Karpas-422 (cell line): Measurements from ENCODE around the gene PCDH9. TPM values are rescaled to one million over a fixed set of nuclear protein-coding genes. Genes with fewer than 3 reads are reported as not detected.
"Not testable (repeated sequence)": the region's sequence is repeated elsewhere in the genome, so short reads cannot be mapped to it uniquely, and the experiment has no call there.

Experiments
- DNase-seq: peaks from one replicate; pipeline ENCODE4 v3.0.0-alpha.2; 2015
- H2AFZ ChIP-seq: fragments of 200-600 bp; sonication (generic); 2 replicates; pipeline ENCODE4 v1.6.1; 2014; ENCODE audit warnings: antibody characterized with exemption, low read length, mixed read lengths
- H3K27ac ChIP-seq: fragments of 200-600 bp; sonication (generic); 2 replicates; pipeline ENCODE4 v1.5.1; 2014; ENCODE audit warnings: mild to moderate bottlenecking, low read length, moderate library complexity
- H3K27me3 ChIP-seq: fragments of 200-600 bp; sonication (generic); 2 replicates; pipeline ENCODE4 v1.6.1; 2014; ENCODE audit warnings: low read length, mixed read lengths
- H3K36me3 ChIP-seq: fragments of 200-600 bp; sonication (generic); 2 replicates; pipeline ENCODE4 v1.6.1; 2014; ENCODE audit warnings: low read length, mixed read lengths; ENCODE audit not compliant: insufficient read depth
- H3K4me1 ChIP-seq: fragments of 200-600 bp; sonication (generic); 2 replicates; pipeline ENCODE4 v1.6.1; 2014; ENCODE audit warnings: mild to moderate bottlenecking, low read length, mixed read lengths
- H3K4me2 ChIP-seq: fragments of 200-600 bp; sonication (generic); 2 replicates; pipeline ENCODE4 v1.6.1; 2014; ENCODE audit warnings: low read length, low read depth, mild to moderate bottlenecking; ENCODE audit not compliant: poor library complexity, severe bottlenecking
- H3K4me3 ChIP-seq: fragments of 200-600 bp; sonication (generic); 2 replicates; pipeline ENCODE4 v1.5.1; 2014; ENCODE audit warnings: mild to moderate bottlenecking, antibody characterized with exemption, low read length, mixed read lengths
- H3K79me2 ChIP-seq: fragments of 200-600 bp; sonication (generic); 2 replicates; pipeline ENCODE4 v1.6.1; 2014; ENCODE audit warnings: mild to moderate bottlenecking, low read length, mixed read lengths
- H3K9ac ChIP-seq: fragments of 200-600 bp; sonication (generic); 2 replicates; pipeline ENCODE4 v1.6.0; 2014; ENCODE audit warnings: low read length
- H3K9me2 ChIP-seq: fragments of 200-600 bp; sonication (generic), shearing (Covaris generic); replicated peaks from 2 replicates; pipeline ENCODE4 v1.6.0; 2014; ENCODE audit warnings: mild to moderate bottlenecking, low read length, moderate library complexity; ENCODE audit not compliant: insufficient read depth
- H3K9me3 ChIP-seq: fragments of 300-700, 200-600 bp; sonication (generic); 2 replicates; pipeline ENCODE4 v1.6.1; 2014; ENCODE audit warnings: low read length, mixed read lengths
- H4K20me1 ChIP-seq: fragments of 200-600 bp; sonication (generic); 2 replicates; pipeline ENCODE4 v1.6.1; 2014; ENCODE audit warnings: mild to moderate bottlenecking, antibody characterized with exemption, low read length, low read depth; ENCODE audit not compliant: insufficient read depth
- total RNA-seq: library from RNA; depleted of rRNA; stranded (reverse); fragments of >200 nt; shearing (Covaris generic); gene quantifications from 2 replicates; pipeline ENCODE4 v1.2.3, GENCODE V29; 2014; ENCODE audit warnings: low replicate concordance

PCDH9 gene
- total RNA-seq, 1 experiment from 2014 or later = 5.8 TPM

DNA sequence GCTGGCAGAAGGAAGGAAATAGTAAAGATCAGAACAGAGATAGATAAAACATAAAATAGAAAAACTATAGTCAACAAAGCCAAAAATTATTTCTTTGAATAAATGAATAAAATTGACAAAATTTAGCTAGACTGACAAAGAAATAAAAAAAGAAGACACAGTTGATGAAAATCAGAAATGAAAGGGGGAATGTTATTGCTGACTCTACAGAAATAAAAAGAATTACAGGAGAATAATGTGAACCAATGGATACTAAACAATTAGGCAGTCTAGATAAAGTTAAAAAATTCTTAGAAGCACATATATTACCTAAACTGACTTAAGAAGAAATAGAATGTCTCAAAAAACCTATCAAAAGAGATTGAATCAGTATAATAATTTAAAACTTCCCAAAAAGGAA, 933.8 kb downstream of the PCDH9 start:
- H4K20me1 ChIP-seq = no peaks in the 10 kb centered on the region
- no peak overlapping the region for H3K4me2 ChIP-seq
- no peak overlapping the region for H2AFZ ChIP-seq
- DNase-seq = no peak
- no peak overlapping the region for H3K4me3 ChIP-seq
- H3K4me1 ChIP-seq = no peaks in the 10 kb centered on the region
- no peaks in the 10 kb centered on the region for H3K36me3 ChIP-seq
- no peaks in the 10 kb centered on the region for H3K79me2 ChIP-seq
- no peak overlapping the region for H3K9ac ChIP-seq
- H3K27me3 ChIP-seq = no peaks in the 10 kb centered on the region
- H3K9me2 ChIP-seq = no peaks in the 10 kb centered on the region
- H3K9me3 ChIP-seq = peaks cover 25% of the 10 kb centered on the region
- no peak overlapping the region for H3K27ac ChIP-seq

DNA sequence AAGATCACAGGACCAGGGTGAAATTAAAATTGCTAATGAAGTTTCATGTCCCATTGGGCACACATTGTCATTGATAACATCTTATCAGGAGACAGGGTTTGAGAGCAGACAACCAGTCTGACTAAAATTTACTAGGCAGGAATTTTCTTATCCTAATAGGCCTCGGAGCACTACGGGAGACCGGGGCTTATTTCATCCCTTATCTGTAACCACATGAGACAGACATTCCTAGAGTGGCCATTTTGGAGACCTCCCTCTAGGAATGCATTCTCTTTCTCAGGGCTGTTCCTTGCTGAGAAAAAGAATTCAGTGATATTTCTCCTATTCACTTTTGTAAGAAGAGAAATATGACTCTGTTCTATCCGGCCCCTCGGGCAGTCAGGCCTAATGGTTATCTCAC, 943.3 kb downstream of the PCDH9 start:
- not testable (repeated sequence) for H3K79me2 ChIP-seq, H3K4me2 ChIP-seq, H3K4me3 ChIP-seq, H3K4me1 ChIP-seq, DNase-seq, H3K27ac ChIP-seq, H2AFZ ChIP-seq, H3K9me2 ChIP-seq, H3K27me3 ChIP-seq, H3K36me3 ChIP-seq, H4K20me1 ChIP-seq, H3K9ac ChIP-seq
- peaks cover 22% of the 10 kb centered on the region for H3K9me3 ChIP-seq

DNA sequence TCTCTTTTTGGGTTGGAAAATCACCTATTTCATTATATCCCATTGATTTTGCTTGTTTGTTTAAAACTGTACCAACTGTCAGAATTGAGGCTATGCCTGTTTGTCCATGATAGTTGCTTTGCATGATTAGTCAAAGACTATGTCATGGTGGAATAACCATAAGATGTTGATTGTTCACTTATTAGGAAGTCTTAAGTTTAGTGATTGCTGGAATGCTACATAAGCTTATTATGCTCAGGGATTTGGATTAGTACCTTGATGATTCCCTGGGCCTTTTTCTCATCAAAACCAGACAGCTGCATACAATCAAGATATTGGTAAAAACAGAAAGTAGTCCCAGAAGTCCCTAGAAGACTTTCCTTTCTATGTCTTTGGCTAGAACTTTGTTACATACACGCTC, 954.7 kb downstream of the PCDH9 start:
- no peak overlapping the region for H3K4me3 ChIP-seq
- H3K9me2 ChIP-seq = no peaks in the 10 kb centered on the region
- H3K79me2 ChIP-seq = no peaks in the 10 kb centered on the region
- H2AFZ ChIP-seq = no peak overlapping the region
- peaks cover 12% of the 10 kb centered on the region for H3K9me3 ChIP-seq
- H3K9ac ChIP-seq = no peak overlapping the region
- no peaks in the 10 kb centered on the region for H3K36me3 ChIP-seq
- no peaks in the 10 kb centered on the region for H3K27me3 ChIP-seq
- no peak for DNase-seq
- H4K20me1 ChIP-seq = no peaks in the 10 kb centered on the region
- no peak overlapping the region for H3K4me2 ChIP-seq
- H3K27ac ChIP-seq = no peak overlapping the region
- no peaks in the 10 kb centered on the region for H3K4me1 ChIP-seq

DNA sequence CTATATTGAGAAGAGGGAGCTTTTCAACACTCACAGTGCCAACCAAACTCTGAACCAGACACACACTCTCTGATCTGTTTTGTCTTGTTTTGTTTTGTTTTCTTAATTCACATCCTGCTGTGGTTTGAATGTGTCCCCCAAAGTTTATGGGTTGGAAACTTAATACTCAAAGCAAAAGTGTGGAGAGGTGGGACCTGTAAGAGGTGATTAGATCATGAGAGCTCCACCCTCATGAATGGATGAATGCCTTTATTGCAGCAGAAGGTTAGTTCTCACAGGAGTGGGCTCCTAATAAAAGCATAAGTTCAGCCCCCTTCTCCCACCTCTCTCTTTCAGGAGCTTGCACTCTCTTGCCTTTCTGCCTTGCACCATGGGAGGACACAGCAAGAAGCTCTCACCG, 957.1 kb downstream of the PCDH9 start:
- H3K36me3 ChIP-seq = no peaks in the 10 kb centered on the region
- no peak overlapping the region for H3K27ac ChIP-seq
- H3K9me2 ChIP-seq = no peaks in the 10 kb centered on the region
- H3K9me3 ChIP-seq = peaks cover 12% of the 10 kb centered on the region
- no peaks in the 10 kb centered on the region for H3K4me1 ChIP-seq
- no peak for DNase-seq
- no peak overlapping the region for H2AFZ ChIP-seq
- no peaks in the 10 kb centered on the region for H3K79me2 ChIP-seq
- no peak overlapping the region for H3K4me2 ChIP-seq
- no peak overlapping the region for H3K9ac ChIP-seq
- H3K4me3 ChIP-seq = no peak overlapping the region
- no peaks in the 10 kb centered on the region for H4K20me1 ChIP-seq
- no peaks in the 10 kb centered on the region for H3K27me3 ChIP-seq

DNA sequence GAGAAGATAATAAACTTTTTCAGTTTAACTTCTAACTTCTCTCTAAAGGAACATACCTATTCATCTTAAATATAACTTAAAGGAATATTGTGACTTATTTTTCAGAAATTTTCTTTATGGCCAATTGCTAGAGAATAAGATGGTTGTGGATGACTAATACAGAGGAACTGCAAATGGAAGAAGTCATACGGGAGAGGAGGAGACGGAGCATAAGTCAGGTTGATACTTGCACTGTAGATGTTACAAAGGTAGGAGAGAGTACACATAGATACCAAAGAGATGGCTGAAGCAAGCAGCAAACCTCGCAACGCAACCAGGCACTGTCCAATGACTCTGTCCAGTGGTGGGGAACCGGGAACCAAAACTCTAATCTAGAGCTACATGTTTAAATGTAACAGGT, 963.4 kb downstream of the PCDH9 start:
- Histone ChIP-seq H3K4me1 (no peaks in the 10 kb centered on the region), H3K79me2 (no peaks in the 10 kb centered on the region)

DNA sequence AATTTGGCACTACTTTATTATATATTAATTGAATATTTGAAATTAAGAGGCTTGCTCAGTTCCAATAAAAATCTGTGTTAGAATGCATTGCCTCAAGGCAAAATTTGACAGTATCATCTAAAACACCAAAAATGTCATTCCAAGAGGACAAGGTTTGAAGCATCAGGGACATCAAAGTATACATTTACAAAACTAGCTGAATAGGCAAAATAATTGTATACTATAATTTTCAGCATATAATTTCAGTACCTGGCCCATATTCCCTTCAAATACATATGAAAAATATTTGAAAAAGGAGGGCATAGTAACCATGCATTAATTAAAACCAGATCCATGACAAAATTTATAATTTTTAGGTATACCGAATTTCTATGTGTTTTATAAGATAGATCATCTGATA, 963.8 kb downstream of the PCDH9 start:
- H3K4me1 ChIP-seq = no peaks in the 10 kb centered on the region
- H3K27ac ChIP-seq = no peak overlapping the region
- H3K9me2 ChIP-seq = no peaks in the 10 kb centered on the region
- no peak overlapping the region for H3K9ac ChIP-seq
- H3K4me2 ChIP-seq = no peak overlapping the region
- no peaks in the 10 kb centered on the region for H4K20me1 ChIP-seq
- DNase-seq = no peak
- no peak overlapping the region for H3K4me3 ChIP-seq
- no peaks in the 10 kb centered on the region for H3K9me3 ChIP-seq
- H3K79me2 ChIP-seq = no peaks in the 10 kb centered on the region
- no peaks in the 10 kb centered on the region for H3K36me3 ChIP-seq
- H2AFZ ChIP-seq = no peak overlapping the region; the same call in 1 of the 2 replicates
- H3K27me3 ChIP-seq = no peaks in the 10 kb centered on the region

More for the DNA sequence above, 963.4 kb downstream of the PCDH9 start:
- Histone ChIP-seq H3K27ac (no peak overlapping the region), H3K9ac (no peak overlapping the region), H2AFZ (no peak overlapping the region; the same call in 1 of the 2 replicates), H4K20me1 (no peaks in the 10 kb centered on the region), H3K4me3 (no peak overlapping the region), H3K9me3 (no peaks in the 10 kb centered on the region), H3K9me2 (no peaks in the 10 kb centered on the region), H3K27me3 (no peaks in the 10 kb centered on the region), H3K4me2 (no peak overlapping the region), H3K36me3 (no peaks in the 10 kb centered on the region)
- DNase-seq = no peak

DNA sequence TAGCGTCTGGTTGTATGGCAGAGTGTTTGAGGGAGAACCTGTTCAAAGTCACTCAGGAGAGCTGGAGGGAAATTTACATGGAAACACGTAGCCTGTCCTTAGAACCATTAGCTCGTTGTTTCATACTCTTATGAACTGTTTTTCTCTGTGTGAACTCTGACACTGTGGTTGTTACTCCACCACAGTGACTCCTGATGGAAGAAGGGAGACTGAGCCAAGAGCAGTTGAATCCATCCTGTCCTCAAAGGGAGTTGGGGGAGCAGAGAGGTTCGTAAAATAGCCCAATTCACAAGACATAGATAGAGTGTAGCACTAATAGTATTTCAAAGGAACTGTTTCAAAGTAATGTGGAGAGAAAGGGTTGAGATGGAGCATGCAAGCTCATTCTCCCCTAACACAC, 964.8 kb downstream of the PCDH9 start:
- Histone ChIP-seq H3K9me2 (no peaks in the 10 kb centered on the region), H3K9me3 (0 out of 2 replicates have a peak, but pooled peaks cover 4% of the 10 kb centered on the region), H4K20me1 (no peaks in the 10 kb centered on the region), H3K36me3 (no peaks in the 10 kb centered on the region), H3K9ac (no peak overlapping the region), H3K4me2 (no peak overlapping the region), H3K4me1 (no peaks in the 10 kb centered on the region), H3K79me2 (no peaks in the 10 kb centered on the region), H3K27ac (no peak overlapping the region), H2AFZ (no peak overlapping the region), H3K4me3 (no peak overlapping the region), H3K27me3 (no peaks in the 10 kb centered on the region)
- DNase-seq = no peak

DNA sequence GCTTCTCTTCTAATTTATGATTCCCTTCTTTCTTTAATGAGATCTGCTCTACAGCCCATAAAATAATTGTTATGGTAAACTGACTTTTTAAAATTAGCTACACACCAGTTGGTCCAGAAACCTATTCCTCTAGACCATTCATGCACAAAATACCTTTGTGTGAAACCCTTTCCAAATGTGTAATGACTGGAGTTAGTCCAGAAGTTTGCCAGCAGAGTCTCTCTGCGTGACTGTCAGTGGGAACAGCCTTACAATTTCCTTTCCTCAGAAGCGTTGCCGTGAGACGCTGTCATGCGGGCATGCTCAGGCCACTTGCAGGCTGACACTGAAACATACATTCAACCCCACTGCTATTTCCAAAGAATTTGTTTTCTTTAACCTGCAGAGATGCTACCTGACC, 965.2 kb downstream of the PCDH9 start:
- no peaks in the 10 kb centered on the region for H3K9me2 ChIP-seq
- no peak overlapping the region for H3K9ac ChIP-seq
- H3K4me1 ChIP-seq = no peaks in the 10 kb centered on the region
- H3K4me3 ChIP-seq = no peak overlapping the region
- H3K27ac ChIP-seq = no peak overlapping the region
- H3K4me2 ChIP-seq = no peak overlapping the region
- peaks cover 4% of the 10 kb centered on the region; the same call in 1 of the 2 replicates for H3K9me3 ChIP-seq
- no peaks in the 10 kb centered on the region for H3K36me3 ChIP-seq
- no peak overlapping the region for H2AFZ ChIP-seq
- H3K27me3 ChIP-seq = no peaks in the 10 kb centered on the region
- H3K79me2 ChIP-seq = no peaks in the 10 kb centered on the region
- DNase-seq = no peak
- no peaks in the 10 kb centered on the region for H4K20me1 ChIP-seq

DNA sequence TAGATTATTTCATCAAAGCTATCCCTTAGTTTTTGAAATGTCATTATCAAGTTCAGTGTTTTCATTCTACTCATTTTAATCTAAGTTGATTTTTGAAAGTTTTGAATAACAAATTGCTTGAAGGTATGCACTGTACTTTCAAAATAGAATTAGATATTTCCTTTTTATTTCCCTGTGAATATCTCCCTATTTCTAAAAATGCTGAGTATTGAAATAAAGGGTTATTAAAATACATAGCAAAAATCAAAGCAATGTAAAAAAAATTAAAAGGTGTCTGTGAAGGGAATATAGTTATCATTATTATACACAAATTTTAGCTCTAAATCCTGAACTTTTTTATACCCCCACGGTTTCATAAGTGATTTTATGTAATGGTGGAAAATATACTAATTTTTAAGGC, 967.8 kb downstream of the PCDH9 start:
- H3K9me2 ChIP-seq = no peaks in the 10 kb centered on the region
- no peak overlapping the region for H2AFZ ChIP-seq
- no peaks in the 10 kb centered on the region for H3K27me3 ChIP-seq
- no peaks in the 10 kb centered on the region for H3K4me1 ChIP-seq
- H3K36me3 ChIP-seq = no peaks in the 10 kb centered on the region
- H3K9me3 ChIP-seq = peaks cover 7% of the 10 kb centered on the region; the same call in 1 of the 2 replicates
- no peak for DNase-seq
- no peak overlapping the region for H3K4me2 ChIP-seq
- H3K79me2 ChIP-seq = no peaks in the 10 kb centered on the region
- H4K20me1 ChIP-seq = no peaks in the 10 kb centered on the region
- H3K9ac ChIP-seq = no peak overlapping the region
- H3K27ac ChIP-seq = no peak overlapping the region
- no peak overlapping the region for H3K4me3 ChIP-seq
